Measurements from ENCODE around the gene CCDC88C.

The CCDC88C gene

GRCh38 chr14:91305650-91306431, 111.8 kb downstream of the CCDC88C start:
- DNase-seq, result no peak

DNA sequence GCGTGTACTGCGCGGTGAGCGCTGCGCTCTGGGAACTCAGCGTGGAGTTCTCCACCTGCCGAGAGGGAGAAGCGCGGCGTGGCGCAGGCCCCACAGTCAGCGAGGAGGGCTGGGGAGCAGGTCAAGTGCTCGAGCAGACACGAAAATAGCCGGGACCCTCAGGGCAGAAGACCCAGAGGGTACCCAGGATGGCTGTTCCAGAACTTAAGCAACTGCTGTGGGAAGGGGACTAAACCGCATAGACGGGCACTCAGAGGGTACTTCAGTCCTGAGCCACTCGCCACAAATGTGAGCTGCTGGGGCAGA, 113.7 kb downstream of the CCDC88C start:
- DNase-seq, result no peak

DNA sequence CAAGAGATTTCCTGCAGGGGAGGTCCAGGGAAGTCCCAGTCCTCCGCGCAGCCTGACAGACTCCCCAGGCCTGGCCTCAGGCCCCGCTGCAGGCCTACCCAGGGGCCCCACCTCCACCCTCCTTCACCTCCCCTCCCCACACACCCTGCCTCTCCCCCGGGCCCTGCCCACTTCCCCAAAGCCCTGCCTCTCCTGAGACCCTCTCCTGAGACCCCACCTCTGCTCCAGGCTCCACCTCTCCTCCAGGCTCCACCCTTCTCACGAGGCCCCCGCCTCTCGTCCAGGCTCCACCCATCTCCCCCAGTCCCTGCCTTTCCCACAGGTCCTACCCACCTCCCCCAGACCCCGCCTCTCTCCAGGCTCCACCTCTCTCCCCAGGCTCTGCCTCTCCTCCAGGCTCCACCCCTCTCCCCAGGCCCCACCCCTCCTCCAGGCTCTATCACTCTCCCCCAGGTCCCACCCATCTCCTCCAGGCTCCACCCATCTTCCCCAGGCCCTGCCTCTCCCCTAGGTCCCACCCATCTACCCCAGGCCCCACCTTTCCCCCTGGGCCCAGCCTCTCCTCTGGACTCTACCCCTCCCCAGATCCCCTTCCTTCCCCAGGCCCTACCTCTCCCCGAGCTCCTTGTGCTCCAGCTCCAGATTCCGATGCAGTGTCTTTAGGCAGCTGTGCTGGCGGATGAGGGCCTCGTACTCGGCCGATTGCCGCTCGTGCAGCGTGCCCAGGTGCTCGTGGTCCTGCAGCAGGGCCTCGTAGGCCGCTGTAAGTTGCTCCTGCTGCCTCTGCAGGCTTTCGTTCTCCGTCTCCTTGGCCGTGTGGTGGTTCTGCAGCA, 114.3 kb downstream of the CCDC88C start:
- peak; percentile 32 for DNase-seq

DNA sequence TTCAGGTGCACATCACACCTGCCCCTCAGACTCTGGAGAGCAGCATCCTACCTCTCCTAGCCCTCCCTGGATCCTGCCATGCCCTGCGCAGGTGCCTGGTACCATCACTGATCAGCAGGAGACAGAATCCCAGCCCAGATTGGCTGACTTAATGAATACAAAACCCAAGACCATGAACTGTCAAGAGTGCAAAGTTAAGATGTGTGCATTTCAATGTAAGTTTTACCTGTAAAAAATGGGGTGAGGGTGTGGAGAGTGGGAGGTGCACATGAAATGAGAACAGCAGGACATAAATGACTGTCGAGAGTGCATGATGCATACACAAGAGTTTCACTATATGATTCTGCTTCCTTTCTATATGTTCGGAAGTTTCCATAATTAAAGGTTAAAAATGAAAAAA, 115.2 kb downstream of the CCDC88C start:
- DNase-seq, result no peak

DNA sequence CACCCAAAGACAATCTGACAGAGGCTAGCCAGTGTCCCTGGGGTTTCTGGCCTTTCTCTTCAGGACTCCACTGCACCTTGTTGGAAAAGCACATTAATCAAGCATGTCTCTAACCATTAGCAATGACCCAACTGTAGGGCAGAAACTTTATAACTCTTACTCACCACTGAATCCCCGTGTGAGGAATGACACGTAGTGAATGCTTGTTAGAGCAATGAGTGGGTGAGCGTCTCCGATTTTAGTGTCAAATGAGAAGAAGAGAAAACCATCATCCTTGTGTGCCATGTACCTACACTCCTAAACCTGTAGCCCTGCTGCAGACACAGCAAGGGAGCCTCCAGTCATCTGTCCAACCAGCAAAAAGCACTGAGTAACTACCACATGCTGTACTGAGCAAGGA, 116.7 kb downstream of the CCDC88C start:
- DNase-seq, result no peak

- DNase-seq, result no peak
Measured at GRCh38 chr14:91300283-91300895, 117.2 kb downstream of the CCDC88C start.

GRCh38 chr14:91299121-91300115, 118.2 kb downstream of the CCDC88C start:
- DNase-seq, result no peak

- DNase-seq, result no peak
Measured at GRCh38 chr14:91298576-91298975, 119.0 kb downstream of the CCDC88C start.

GRCh38 chr14:91297081-91297711, 120.4 kb downstream of the CCDC88C start:
- no peak for DNase-seq

DNA sequence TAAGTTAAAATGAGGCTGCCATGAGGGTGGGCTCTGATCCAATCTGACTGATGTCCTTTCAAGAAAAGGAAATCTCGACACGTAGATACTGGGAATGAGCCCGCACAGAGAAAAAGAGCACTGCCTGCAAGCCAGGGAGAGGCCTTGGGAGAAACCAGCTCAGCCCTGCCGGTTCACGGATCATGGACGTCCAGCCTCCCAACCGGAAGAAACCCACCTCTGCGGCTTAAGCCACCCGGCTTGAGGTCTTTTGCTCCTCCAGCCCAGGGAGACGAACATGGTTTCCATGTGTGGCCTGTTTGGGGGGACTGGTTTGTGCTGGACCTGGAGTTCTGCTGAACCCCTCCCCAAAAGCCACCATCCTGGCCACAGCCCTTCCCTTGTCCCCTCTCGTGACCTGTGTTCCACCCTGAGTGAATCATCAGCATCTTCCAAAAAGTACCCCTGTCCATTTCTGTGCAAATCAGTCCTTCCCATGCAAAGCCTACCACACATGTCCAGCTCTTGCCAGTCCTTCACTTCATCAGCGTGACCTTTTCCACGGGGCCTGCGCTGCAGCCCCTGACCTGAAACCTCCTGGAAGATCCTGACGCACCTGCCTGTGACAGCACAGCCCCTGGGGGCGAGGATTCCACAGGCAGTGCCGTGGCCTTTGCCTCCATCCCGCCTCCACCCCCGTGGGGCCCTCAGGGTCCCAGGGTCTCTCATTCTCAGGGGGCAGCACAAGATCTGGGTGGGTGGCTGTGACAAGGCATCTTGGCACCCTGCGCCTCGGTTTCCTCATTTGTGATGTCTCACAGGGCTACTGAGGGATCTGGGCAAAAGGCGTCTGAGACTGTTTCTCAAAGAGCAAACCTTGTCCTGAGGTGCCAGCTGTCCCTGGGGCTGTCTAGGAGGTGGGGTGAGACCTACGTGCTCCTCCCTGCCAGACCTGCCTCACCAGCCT, 121.5 kb downstream of the CCDC88C start:
- no peak for DNase-seq

GRCh38 chr14:91295276-91295845, 122.3 kb downstream of the CCDC88C start:
- no peak for DNase-seq

DNA sequence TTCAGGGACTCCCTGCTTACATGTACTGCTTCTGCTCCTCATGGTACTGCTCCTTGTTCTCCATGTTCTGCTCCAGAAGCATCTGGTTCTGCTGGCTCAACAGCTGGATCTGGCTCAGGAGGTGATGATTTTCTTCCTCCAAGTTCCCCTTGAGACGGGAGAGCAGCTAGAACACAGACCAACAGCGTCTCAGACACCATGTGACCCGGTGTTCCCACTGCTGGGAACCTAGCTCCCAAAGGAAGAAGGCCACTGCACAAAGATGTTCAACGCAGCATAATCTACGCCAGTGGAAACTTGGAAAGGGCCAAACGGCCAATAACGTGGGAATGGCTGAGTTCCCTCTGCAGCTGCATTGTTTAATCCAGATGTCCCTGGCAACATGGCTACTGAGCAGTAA, 123.5 kb downstream of the CCDC88C start:
- no peak for DNase-seq

- DNase-seq, result no peak
Measured at GRCh38 chr14:91293281-91293680, 124.3 kb downstream of the CCDC88C start.

GRCh38 chr14:91292491-91292890, 125.1 kb downstream of the CCDC88C start:
- no peak for DNase-seq

DNA sequence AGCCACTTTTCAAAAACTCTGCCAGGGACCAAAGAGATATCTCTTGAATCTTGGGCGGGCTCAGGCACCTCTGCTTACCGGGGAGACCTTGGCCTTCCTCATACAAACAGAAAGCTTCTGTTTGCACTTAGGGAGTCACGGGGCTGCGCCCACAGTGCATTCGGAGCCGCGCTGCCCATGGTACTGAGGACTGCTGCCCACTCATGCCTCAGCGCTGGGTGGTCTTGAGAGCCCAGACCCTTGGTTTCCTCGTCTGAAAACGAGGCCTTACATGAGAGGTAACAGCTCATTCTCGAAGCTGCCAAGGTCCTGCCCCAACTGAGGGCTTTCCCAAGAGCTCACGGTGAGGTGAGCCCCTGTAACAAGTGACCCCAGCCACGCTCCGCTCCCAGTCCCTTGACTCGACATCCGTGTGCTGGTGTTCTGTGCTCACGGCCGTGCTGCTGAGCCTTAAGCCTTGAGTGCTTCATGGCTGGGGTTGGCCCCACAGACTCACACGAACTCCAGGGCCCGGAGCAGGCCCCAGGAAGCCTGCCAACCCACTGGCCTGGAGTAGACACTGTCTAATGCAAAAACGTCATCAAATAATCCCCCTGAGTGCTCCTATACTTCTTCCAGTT, 125.7 kb downstream of the CCDC88C start:
- no peak for DNase-seq

DNA sequence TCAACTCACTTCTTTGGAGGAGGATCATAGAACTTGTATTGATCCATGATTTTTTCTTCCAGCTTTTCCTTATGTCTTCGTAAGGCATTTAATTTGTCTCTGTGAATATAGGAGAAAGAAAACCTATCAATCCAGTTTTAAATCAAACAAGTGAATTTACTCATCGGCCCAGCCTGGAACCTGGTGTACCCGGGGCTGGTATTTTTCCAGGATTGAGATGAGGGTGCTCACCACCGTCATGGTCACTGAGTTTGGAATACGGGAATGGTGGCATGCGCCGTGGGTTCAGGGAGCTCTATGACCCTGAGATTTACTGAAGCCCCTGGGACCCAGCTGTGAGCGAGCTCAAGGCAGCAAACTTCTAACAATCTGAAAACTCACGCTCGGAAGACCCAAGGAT, 126.6 kb downstream of the CCDC88C start:
- DNase-seq, result no peak

- DNase-seq, result no peak
Measured at GRCh38 chr14:91289464-91289863, 128.2 kb downstream of the CCDC88C start.

DNA sequence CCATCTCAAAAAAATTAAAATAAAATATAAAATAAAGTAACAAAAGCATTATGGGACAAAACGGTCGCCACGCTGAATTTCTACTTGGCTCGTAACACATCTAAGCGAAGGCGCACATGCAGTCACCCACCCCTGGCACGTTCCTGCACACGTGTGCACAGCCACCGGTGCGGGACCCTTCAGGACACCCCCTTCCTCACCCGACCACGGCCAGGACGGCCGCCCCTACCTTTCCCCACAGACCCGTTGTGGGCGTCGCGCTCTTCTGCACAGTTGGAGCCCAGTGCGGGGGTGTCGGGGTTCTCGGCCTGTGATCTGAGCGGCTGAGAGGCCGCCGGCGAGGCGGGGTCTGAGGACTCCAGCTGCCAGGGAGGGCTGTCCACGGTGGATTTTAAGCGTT, 128.7 kb downstream of the CCDC88C start:
- no peak for DNase-seq

- peak; percentile 80 for DNase-seq
Measured at GRCh38 chr14:91286530-91286937, 131.1 kb downstream of the CCDC88C start.
